Stimulated activated CD4-positive, alpha-beta T cell treated with anti-CD3 and anti-CD28 coated beads, Interleukin-1b, Interleukin-23, amount 100 ng/mL, for 1 hour (primary cell): ENCODE measurements around the gene ZNF787.

ENCODE experiments used
- DNase-seq, 2 donors: peaks; one replicate each; pipeline ENCODE4 v3.0.0-alpha.2; 2020; ENCODE audit warnings: low read depth in 2 of 2

Gene ZNF787

GRCh38 chr19:56088497-56089215 lies 32.4 kb downstream of the ZNF787 start:
- DNase-seq = no peak

GRCh38 chr19:56087647-56088496 lies 33.2 kb downstream of the ZNF787 start:
- DNase-seq = no peak

- DNase-seq = no peak
These were observed 34.2 kb downstream of the ZNF787 start for GRCh38 chr19:56086671-56087430.

- DNase-seq = no peak
These were observed 35.4 kb downstream of the ZNF787 start for GRCh38 chr19:56085571-56086275.

- DNase-seq = no peak
These were observed 36.1 kb downstream of the ZNF787 start for GRCh38 chr19:56084835-56085536.

- DNase-seq = no peak
These were observed 37.4 kb downstream of the ZNF787 start for GRCh38 chr19:56083668-56084067.

GRCh38 chr19:56080669-56081401 lies 40.3 kb downstream of the ZNF787 start:
- DNase-seq = peak; percentile 24 to 55

GRCh38 chr19:56079609-56080008 lies 41.5 kb downstream of the ZNF787 start:
- DNase-seq = no peak

GRCh38 chr19:56076498-56076897 lies 44.6 kb downstream of the ZNF787 start:
- DNase-seq = no peak

GRCh38 chr19:56071151-56071550 lies 49.9 kb downstream of the ZNF787 start:
- no peak for DNase-seq

- DNase-seq = no peak
These were observed 51.5 kb downstream of the ZNF787 start for GRCh38 chr19:56069642-56070041.

- DNase-seq = peak; percentile 29 to 35
These were observed 54.7 kb downstream of the ZNF787 start for GRCh38 chr19:56066152-56067023.

- no peak for DNase-seq
These were observed 67.5 kb downstream of the ZNF787 start for GRCh38 chr19:56053596-56053995.
